GM19238 (cell line): ENCODE results near the gene PIGU.

Experiments
- DNase-seq: peaks from one replicate; pipeline ENCODE4 v3.0.0; 2011; ENCODE audit warnings: low spot score; ENCODE audit not compliant: insufficient read length

The PIGU gene

DNA sequence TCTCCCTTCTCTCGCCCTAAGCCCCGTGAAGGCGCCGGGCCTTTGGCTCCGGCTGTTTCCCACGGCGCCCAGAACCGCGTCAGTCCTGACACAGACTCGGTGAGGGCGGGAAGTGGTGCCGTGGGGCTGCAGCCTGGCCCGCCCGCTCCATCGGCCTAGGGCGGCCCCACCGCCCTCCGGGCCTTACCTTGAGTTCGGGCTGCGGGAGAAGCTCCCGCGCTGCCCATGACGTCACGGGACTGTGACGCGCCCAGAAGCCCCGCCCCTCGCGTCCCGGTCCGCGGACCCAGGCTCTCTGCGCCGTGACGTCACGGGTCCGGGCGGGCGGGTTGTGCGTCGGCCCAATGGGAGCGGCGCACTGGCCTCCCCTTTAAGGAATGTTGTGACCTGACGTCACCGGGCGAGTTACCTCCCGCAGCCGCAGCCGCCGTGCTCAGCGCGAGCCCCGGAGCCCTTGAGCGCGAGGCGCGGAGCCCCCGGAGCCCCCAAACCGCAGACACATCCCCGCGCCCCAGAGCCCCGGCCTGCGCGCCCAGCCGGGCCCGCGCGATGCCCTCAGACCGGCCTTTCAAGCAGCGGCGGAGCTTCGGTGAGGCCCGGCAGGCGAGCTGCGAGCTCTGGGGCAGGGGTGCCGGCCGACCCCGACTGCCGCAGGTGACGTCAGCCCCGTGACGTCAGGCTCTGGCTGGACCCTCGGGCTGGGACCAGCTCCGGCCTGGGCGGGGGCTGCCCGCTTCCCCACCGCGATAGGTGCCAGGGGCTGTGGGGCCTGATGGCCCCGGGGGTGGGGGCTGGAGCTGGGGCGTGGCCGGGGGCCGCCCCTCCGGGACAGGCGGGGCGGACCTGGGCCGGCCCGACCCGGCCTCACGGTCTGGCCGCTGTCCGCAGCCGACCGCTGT lies 118.3 kb downstream of the PIGU start, which contains the start of gene MAP1LC3A:
Gene MAP1LC3A (plus strand): TSS at position 399 of the 899 bp plus-strand sequence. CDS start 151 bp downstream, at position 550.
- peak; percentile 87 for DNase-seq

DNA sequence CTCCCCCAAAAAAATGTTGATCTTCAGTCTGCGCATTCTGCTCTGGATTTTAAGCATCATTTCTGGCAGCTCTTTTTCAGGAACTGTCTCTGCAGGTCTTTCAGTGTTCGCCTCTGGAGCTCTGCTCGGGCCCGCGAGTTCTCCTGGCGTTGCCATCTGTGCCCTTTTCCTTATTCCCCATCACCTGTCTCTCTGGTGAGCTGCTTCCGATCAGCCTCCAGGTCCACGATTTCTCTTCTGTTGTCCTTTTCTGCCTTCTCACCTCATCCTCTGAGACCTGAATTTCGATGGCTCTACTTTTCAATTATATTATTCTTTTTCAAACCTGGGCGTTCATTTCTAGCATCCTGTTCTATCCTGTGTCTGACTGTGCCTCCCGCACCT lies 119.0 kb downstream of the PIGU start:
- no peak for DNase-seq

DNA sequence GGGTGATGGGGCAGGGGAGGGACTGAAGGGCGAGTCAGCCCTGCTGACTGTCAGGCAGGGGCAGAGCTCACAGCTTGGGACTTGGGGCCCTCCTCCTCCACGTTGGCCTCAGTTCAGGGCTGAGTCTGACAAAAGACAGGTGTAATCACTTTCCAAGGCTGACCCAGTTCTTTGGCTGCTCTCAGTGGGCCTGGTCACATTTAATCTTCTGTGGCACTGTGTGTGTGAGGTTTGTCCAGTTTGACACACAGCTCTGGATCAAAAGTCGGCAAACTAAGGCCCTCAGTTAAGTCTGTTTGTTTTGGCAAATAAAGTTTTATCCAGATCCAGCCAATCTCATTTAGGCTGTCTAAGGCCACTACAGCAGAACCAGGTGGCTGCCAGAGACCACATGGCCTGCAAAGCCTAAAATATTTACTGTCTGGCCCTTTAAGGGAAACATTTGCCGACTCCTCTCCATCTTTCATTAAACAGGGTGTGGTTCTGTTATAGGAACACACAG lies 123.5 kb downstream of the PIGU start:
- no peak for DNase-seq

DNA sequence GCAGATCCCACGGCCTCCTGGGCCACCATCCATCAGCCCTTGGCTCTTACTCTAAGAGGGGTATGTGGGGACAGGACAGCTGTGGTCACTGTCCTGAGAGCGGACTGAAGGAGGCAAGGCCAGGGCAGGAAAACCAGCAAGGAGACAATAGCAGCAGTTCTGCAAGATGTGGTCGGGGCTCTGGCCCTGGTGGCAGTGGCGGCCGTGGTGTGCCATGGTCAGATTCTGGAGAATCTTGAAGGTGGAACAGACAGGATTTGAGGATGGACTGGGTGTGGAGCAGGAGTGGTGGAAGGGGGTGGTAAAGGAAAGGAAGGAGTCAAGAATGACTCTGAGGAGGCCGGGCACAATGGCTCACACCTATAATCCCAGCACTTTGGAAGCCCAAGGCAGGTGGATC lies 124.3 kb downstream of the PIGU start:
- no peak for DNase-seq

DNA sequence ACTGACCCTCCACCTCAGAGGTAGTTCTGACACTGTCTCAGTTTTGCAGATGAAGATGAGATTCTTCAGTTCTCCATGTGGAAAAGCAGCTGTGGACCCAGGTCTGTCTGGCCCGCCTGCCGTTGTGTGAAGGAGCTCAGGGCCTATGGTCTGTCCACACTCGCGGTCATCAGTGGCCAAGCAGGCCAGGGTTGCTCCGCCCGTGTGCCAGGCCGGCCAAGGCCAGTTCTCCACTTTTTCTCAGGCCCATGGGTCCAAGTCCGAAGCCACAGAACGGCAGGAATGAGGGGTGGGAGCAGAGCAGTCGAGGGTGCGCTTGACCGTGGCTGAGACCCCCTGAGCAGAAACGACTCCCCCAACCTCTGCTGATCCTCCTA lies 127.0 kb downstream of the PIGU start:
- no peak for DNase-seq

DNA sequence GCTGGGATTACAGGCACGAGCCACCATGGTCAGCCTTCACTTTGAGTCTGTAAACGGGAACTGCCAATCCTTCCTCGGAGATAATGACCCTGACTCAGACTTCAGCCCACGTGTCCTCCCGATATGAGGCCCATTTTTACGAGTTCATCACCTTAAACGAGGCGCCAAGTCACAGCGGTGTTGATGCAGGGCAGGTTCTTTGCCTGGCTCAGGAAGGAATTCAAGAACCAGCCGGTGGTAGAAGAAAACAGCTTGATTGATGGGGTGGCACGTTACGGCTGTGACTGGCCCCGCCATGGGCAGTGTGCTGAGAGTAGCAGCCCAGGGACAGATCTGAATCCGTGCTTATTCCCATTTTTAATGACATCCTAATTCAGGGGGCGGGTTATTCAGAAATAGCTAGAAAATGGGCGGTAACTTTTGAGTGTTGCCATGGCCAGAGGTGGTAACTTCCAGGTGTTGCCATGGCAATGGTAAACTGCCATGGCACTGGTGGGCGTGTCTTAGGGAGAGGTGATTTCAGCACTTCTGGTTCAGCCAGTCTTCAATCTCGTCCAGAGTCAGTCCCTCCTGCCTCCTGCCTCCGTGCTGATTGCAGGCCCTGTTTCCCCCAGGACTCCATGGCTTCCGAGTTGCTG lies 127.5 kb downstream of the PIGU start:
- no peak for DNase-seq

DNA sequence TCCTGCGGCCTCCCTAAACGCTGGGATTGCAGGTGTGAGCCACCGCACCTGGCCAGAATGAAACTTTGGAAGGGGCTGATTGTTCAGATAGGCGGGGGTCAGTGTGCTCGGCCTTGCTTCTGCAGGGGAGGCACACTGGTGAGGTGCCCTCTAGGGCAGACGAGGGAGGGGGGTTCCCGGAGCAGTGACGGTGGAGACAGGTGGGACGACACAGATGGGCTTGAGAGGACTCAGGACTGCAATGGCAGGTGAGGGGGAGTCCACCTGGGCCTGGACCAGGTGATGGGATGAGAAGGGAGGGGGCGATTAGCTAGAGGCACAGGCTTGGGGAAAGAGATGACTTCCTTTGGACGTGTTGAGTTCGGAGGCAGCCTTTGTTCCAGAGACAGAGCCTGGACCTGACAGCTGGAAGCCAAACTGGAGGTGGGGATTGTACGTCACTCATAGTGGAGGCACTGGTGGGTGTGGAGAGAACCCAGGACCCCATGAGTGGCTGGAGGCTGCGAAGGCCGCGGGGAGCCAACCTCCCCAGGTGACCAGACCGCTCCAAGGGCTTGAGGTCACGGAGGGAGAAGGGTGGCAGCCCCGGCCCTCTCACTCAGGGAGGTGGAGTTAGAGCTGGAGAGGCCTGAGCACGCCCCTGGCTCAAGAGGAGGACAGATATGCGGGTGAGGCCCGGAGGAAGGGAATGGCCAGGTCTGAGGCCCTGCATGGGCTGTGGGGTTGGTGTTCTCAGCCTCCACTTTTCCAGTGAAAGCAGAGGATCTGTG lies 128.9 kb downstream of the PIGU start:
- DNase-seq: no peak

DNA sequence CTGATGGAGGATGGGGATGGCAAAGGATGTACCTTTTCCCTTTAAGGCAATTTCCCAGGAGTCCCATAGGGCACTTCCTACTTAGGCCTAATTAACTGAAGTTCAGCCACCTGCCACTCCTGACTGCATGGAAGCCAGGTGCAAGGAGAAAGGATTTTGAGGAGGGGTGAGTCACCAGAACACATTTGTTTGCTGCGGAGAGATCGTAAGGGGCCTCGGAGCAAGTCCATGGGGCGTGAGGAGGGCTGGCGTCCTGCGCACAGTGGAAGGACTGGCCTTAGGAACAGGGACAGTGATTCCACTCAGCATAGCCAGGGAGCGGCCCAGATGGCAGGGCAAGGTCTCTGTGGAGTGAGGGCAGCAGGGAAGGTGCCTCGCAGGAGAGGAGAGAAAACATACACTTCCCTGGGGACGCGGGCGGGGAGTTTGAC lies 130.1 kb downstream of the PIGU start:
- no peak for DNase-seq

DNA sequence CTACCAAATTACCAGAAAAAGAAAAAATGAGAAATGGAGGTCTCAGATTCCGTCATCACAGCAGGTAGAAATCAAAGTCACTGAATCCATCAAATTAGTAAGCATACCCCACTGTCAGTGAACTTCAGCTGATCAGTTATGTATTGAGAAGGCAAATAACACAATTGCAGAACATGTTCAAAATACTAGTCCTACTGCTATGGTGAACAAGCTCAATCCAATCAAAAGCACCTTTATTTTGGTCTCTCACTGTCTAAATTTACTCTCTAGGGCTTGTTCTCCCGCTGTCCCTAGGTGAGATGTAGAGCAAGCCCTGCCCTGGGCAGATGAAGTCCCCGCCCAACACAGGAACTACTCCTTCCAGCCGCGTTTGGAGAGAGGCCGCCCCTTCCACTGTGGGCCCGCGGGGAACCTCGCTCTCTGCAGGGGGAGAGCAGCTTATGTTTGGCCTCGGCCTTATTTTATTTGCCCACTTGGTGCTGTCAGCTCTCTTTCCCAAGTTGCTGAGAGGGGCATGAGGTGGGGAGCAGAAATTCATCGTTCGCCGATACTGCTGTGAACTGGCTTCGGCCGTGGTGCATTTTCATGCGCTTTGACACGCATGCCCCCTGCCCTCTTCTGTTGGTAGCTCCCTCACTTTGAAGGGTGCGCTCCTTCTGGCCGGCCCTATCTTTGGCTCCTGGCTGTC lies 132.6 kb downstream of the PIGU start:
- DNase-seq: no peak

DNA sequence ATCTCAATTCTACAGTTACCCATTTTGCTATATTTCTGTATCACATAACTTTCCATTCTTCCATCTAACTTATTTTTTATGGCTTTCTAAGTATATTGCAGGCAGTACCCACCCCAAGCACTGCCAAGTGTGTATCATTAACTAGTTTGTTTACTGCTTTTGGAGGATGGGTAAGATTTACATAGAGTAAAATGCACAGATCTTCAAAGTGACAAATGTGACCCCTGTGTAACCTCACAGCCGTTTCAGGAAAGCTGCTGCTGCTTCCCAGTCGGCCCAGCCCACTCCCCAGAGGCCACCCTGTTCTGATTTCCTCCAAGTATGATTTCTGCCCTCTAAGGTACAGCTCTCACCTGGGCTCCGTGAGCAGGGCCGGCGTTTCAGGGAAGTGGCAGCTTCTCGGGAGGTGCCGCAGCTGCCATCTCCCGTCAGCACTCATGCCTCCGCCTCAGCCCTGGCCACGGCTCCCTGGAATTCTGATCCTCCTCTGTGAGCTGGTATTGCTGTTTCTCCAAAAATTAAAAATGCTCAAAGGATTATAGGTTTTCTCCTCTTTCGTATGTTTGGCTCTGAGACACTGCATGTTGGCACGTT lies 133.3 kb downstream of the PIGU start:
- no peak for DNase-seq

DNA sequence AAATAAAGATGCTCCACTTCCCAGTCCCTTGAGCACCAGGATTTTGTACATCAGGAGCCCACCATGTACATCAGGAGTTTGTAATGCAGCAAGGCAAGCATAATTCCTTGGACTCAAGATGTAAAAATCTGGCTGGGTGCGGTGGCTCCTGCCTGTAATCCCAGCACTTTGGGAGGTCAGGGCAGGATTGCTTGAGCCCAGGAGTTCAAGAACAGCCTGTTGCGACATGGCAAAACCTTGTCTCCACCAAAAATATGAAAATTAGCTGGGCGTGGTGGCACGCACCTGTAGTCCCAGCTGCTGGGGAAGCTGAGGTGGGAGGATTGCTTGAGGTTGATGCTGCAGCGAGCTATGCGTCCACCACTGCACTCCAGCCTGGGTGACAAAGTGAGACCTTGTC lies 134.5 kb downstream of the PIGU start:
- no peak for DNase-seq

DNA sequence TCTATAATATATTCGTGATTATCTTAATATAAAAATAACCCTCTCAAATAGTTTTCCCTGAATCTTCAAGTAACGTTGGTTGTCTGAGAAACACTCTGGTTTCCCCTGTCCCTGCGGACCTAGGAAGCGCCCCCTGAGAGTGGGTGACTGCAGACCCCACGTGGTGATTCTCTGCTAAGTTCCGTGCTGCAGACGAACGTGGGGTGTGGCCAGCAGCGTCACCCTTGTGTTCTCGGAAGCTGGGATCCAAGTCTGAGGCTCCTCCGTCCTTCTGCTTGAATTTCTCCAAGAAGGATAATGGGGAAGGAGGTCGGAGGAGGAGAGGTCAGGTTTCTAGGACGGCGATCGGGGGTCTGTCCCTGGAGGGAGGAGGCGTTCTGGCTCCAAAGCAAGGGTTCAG lies 135.0 kb downstream of the PIGU start:
- no peak for DNase-seq

DNA sequence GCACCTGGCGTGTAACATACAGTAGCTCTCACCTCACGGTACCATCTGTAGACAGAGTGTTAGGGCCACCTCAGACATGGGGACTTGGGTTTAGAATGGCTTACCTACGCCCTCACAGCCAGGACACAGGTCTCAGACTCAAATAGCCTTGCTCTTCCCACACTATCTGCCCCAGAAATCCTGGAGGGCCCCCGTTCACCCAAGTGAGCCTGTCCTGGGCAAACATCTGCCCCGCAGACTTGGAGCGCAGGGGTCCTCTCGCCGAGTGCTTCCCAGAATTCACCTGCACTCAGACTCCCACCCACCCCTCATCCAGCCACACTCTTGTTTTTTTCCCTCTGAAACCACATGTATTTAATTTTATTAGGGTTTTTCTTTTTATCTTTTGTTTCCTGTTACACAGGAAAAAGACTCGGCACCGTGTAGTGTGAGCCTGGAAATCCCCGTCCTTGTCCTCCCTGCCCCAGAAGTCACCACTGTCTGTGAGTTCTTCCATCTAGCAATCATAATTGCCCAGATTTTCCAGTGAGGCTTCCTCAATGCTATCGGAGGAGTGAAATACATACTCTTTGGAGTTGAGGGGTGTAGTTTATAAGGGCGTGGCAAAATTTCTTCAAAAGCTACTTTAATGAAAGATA lies 135.5 kb downstream of the PIGU start:
- DNase-seq: no peak

DNA sequence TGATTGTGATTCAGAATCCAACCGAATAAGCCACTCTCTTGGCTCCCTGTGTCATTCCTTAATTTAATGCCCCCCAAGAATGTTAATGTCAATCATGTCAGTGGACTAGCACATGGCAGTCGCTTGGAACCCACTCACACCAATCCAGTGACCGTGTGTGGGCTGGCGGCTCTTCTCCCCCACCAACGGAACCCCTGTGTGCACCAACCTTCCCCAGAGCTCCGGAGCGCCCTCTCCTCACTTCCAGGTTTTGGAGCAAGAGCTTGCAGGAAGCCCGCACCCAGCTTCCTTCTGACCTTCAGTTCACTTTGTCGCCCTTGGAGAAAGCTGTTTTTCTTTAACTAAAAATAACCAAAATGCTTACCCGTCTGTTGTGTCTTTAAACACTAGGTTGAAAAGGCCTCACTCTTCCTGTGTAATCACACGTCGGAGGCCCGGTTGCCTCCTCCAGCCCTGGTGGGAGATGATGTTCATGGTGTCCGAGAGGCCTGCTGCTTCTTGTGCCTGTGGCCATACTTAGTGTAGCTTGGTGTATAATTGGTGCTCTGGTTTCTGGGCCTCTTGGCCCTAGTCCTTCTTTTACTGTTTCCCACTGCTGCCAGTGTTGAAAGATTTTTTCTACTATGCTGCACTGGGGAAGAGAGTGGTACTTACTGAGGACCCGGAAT lies 136.2 kb downstream of the PIGU start:
- no peak for DNase-seq

DNA sequence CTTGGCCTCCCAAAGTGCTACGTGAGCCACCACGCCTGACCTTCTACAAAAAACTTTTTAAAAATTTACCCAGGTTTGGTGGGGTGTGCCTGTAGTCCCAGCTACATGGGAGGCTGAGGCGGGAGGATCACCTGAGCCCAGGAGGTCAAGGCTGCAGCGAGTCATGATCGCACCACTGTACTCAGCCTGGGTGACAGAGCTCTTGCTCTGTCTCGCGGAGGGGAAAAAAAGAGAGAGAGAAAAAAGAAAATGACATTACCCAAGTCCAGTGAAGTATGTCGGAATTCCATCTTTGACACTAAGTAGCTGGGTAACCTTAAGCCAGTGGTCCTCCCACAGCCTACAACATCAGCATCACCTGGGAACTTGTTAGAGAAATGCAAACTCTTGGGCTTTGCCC lies 137.1 kb downstream of the PIGU start:
- no peak for DNase-seq

DNA sequence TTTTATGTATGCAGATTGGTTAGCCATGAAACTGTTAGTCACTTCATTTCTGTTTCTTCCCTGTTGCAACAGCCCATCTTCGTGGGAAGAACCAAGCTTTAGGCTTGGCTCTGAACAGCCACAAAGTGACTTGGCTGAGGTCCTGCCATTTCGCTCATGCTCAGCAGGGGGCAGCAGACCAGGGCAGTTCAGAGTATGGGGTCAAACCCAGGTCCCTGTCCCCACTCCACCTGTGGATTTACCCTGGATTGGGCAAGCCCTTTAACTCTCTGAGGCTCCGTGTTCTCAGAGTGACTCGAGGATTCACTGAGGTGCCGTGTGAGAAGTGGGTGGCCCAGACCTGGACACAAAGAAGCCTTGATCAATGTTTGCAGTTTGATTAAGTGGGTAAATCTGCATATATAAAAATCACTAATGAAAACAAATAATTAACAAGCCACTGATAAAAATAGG lies 138.2 kb downstream of the PIGU start:
- no peak for DNase-seq

DNA sequence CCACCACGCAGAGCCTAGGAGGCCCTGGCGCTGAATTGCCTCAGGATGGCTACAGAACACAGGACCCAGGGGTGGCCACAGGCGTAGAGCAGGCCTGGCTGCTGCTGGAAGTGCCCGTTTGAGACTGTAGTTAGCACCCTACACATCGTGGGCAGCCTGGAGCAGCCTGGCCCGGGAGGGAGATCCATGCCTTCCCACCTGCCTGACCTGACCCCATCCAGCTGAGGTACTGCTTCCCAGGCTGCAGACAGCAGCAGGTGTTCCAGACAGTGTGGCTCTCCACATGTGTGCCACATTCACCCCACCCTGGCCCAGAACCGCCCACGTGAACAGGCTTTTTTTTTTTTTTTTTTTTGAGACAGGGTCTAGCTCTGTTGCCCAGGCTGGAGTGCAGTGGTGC lies 139.2 kb downstream of the PIGU start:
- no peak for DNase-seq

DNA sequence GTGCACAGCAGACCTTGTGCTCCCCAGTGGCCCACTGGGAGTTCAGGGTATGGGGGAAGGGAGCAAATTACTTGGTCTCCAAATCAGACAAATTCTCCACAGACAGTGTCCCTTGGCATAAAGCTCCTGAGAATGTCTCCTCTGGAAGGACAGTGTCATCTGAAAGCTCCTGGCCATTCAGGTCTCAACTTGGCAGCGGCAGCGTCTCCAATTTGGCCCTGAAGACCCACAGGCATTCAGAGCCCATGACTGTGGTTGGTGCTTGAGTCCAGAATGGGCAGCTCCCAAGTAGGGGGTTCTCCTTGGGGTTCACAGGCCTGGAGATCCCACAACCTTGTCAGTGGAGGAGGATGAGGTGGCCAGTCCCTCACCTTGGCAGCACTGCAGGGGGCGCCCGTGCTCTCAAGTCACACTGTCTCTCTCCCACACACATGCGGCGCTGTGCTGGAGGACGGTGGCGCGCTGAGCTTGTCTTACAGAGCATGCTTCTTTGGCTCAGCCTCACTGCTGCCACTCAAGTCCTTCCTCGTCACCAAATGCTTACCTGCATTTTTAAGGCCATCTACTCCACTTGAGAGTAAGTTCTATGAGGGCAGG lies 140.0 kb downstream of the PIGU start:
- DNase-seq: no peak

DNA sequence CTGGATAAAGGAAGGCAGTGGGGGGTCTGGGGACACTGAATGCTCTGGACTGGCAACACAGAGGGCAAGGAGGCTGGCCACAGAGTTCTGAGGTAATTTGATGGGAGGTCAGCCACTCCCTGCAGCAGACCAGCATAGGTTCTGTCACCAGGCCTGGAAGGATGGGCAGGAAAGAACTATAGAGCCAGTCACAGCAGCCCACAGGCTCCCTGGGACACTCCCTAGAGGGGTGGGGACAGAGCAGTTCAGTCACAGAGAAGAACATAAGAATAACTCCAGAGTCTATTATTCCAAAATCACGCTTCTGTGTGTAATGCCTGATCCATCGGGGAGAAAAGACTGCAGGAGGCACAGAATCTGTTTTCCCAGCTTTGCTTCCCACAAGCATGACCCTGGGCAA lies 141.0 kb downstream of the PIGU start:
- no peak for DNase-seq
